GM18511 (cell line): ENCODE measurements around the gene UQCRHL.

ENCODE experiments used
- ATAC-seq: cut with Tn5 transposase; IDR thresholded peaks from one replicate; pipeline ENCODE4 v1.9.1; 2021; ENCODE audit warnings: mild to moderate bottlenecking, moderate library complexity; ENCODE audit not compliant: unreplicated experiment

The UQCRHL gene

GRCh38 chr1:15758953-15759661, 48.3 kb downstream of the UQCRHL start:
- ATAC-seq, result no peak

GRCh38 chr1:15758343-15758931, 49.0 kb downstream of the UQCRHL start, which contains the start of gene FBLIM1:
TSS of gene FBLIM1 (plus strand) at chr1:15758795. CDS start at chr1:15764984, 6,189 bp downstream.
- no peak for ATAC-seq

- ATAC-seq, result no peak
These were observed 49.7 kb downstream of the UQCRHL start for GRCh38 chr1:15757575-15758342.
